Measurements from ENCODE around the gene TNFSF13. TPM values are rescaled to one million over a fixed set of nuclear protein-coding genes. Genes with fewer than 3 reads are reported as not detected.

Gene TNFSF13
- total RNA-seq, 1 experiment from 2014 or later: 0.94 TPM

DNA sequence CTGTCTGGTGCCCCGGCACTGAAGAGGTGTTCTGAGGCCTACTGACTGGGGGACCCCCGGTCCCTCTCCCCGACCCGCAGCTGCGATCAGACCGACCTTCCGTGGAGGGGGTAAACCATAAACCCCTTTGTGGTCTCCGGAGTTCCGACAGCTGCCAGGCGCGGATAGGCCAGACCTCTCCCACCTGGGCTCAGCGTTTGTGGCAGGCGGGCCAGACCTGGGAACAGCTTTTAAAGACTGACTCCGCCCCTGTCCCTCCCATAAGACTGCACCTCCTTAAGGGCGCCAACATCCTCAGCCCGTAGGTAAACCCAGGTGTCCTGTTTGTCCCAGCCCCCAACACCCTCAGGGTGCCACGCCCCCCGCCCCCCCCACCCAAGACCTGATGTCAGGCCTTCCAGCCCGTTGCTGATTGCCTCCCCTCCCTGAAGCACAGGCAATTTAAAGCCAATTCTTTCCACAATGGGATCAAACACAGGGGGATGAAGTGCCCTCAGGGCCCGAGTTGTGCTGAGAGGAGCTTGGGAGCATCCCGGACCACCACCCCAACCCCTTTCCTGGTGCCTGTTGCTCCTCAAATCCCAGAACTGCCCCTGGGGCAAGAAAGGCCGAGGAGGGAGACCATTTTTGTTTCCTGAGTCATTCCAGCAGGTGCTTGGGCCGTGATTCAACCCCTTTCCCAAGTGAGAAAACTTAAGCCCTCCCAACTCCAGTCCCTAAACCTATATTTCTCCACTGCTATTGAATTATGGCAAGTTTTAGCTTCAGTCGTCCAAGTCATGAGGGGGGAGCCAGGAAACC, 31.5 kb downstream of the TNFSF13 start, which contains the start of gene SOX15:
TSS of gene SOX15 (minus strand) at position 204 of the 801 bp plus-strand sequence. CDS start 418 bp downstream, outside the sequence.
- Histone ChIP-seq H4K5ac (ENCODE audit: insufficient read length, low read depth, low read length) (no peak within 1 kb of the TSS), H3K27me3 (ENCODE audit: insufficient read depth, low read length) (no peaks in the 10 kb centered on the region), H2BK5ac (ENCODE audit: insufficient read length, low read length) (no peak within 1 kb of the TSS), H2BK15ac (ENCODE audit: low read depth, low read length) (peak within 1 kb of the TSS; percentile 87), H3K56ac (ENCODE audit: insufficient read length, low read depth, low read length) (peak within 1 kb of the TSS; percentile 20), H2BK20ac (ENCODE audit: low read depth, low read length, poor library complexity, severe bottlenecking) (no peak within 1 kb of the TSS), H4K20me1 (ENCODE audit: control insufficient read depth, insufficient read depth, insufficient read length) (no peaks in the 10 kb centered on the region), H3K23ac (ENCODE audit: insufficient read length, low read depth, low read length) (no peak within 1 kb of the TSS), H3T11ph (ENCODE audit: low read length) (no peak within 1 kb of the TSS), H2AK5ac (ENCODE audit: insufficient read length, low read length) (no peak within 1 kb of the TSS), H3K4ac (ENCODE audit: low read depth, low read length) (no peak within 1 kb of the TSS; the same call in 1 of the 2 replicates), H3K4me1 (ENCODE audit: insufficient read depth, low read length) (no peaks in the 10 kb centered on the region; the same call in 1 of the 2 replicates), H4K91ac (ENCODE audit: insufficient read length, low read depth, low read length) (no peak within 1 kb of the TSS), H3K79me1 (ENCODE audit: insufficient read depth, low read depth, low read length, poor library complexity, severe bottlenecking) (no peaks in the 10 kb centered on the region), H3K4me2 (ENCODE audit: insufficient read depth, insufficient read length, low read length) (peak within 1 kb of the TSS; percentile 91), H3K14ac (ENCODE audit: insufficient read depth, low read length) (peak within 1 kb of the TSS; percentile 89), H3K23me2 (ENCODE audit: insufficient read length, low read depth, low read length, poor library complexity, severe bottlenecking) (peaks cover 10% of the 10 kb centered on the region), H3K9me3 (ENCODE audit: control insufficient read depth, low read depth, low read length) (no peaks in the 10 kb centered on the region), H3K9ac (ENCODE audit: extremely low read depth, insufficient read length, low read length) (peak within 1 kb of the TSS; percentile 70), H2BK120ac (ENCODE audit: low read depth, low read length, poor library complexity, severe bottlenecking) (peak within 1 kb of the TSS; percentile 8), H3K18ac (ENCODE audit: insufficient read length, low read depth, low read length) (peak within 1 kb of the TSS; percentile 51), H4K8ac (replicated peaks; ENCODE audit: insufficient read length, low read depth, low read length) (no peak within 1 kb of the TSS), H3K79me2 (ENCODE audit: insufficient read depth, low read length) (no peaks in the 10 kb centered on the region), H3K27ac (ENCODE audit: insufficient read length, low read depth, low read length) (no peak within 1 kb of the TSS), H2AFZ (ENCODE audit: low read length) (no peak within 1 kb of the TSS), H2BK12ac (ENCODE audit: insufficient read length, low read depth, low read length) (no peak within 1 kb of the TSS)
- WGBS (ENCODE audit: extremely low coverage, insufficient read length, low lambda C conversion rate): no CpG with 5 or more reads among the region's 24 CpGs
- peak within 1 kb of the TSS; percentile 74 to 98 (median 85); a peak in 6 of 7 replicates for H3K27ac Mint-ChIP-seq
- no peak for TF ChIP-seq CTCF (conservative IDR thresholded peaks at IDR 0.05)
- H3K4me3 Mint-ChIP-seq: peak within 1 kb of the TSS; percentile 5 to 48; a peak in 4 of 5 replicates
- peaks cover 21 to 51% of the 10 kb centered on the region in 2 experiments for H3K4me1 Mint-ChIP-seq
- peak; percentile 92 for DNase-seq
- H3K36me3 Mint-ChIP-seq (ENCODE audit: insufficient read depth in 1 of 3, low read depth in 3 of 3): peaks cover 28 to 65% (median 56%) of the 10 kb centered on the region in 3 experiments
- H3K27me3 Mint-ChIP-seq (ENCODE audit: low read depth): no peaks in the 10 kb centered on the region
- no peaks in the 10 kb centered on the region for H3K9me3 Mint-ChIP-seq
